ENCODE data around the gene ACIN1.

GRCh38 chr14:23069413-23069806, 25.5 kb downstream of the ACIN1 start:
- no peak for TF ChIP-seq CTCF (conservative IDR thresholded peaks at IDR 0.05 in 1 of 2, IDR thresholded peaks at IDR 0.05 in 1 of 2; ENCODE audit: low read depth in 1 of 2, low read length in 2 of 2)
- TF ChIP-seq EZH2 (IDR thresholded peaks at IDR 0.05; ENCODE audit: low read length, missing control alignments) = no peak

All from fibroblast of lung (primary cell).